C4-2B (cell line): ENCODE data around the gene SCFD2.

ENCODE experiments used
- CTCF ChIP-seq: fragments of 450-650 bp; conservative IDR thresholded peaks from 2 replicates; pipeline ENCODE4 v1.5.1; 2017; ENCODE audit warnings: mild to moderate bottlenecking
- ZFX ChIP-seq: fragments of 450-650 bp; IDR thresholded peaks from 2 replicates; pipeline ENCODE4 v1.6.1; 2017

- TF ChIP-seq CTCF = no peak
- TF ChIP-seq ZFX = no peak
Observed at GRCh38 chr4:53371843-53372521, 6.1 kb upstream of the SCFD2 start.
